Gastroesophageal sphincter (tissue), 3 donors: Measurements from ENCODE around the gene DDIT4.

ENCODE experiments used
- POLR2A ChIP-seq, 2 donors: fragments of 450-650 bp; IDR thresholded peaks; one replicate each; pipeline ENCODE4 v1.6.1; 2017; ENCODE audit warnings: antibody characterized with exemption in 2 of 2, mild to moderate bottlenecking in 2 of 2, moderate library complexity in 1 of 2
- POLR2AphosphoS5 ChIP-seq: sonication (generic); formaldehyde crosslinking; IDR thresholded peaks from one replicate; pipeline ENCODE4 v1.6.1; 2017; ENCODE audit warnings: antibody characterized with exemption
- TF ChIP-seq, protein P1 (sequence below), 4 experiments: fragments of 200-600 bp in 2 of 4; fragments of 450-650 bp in 2 of 4; sonication (generic) in 1 of 4; IDR thresholded peaks; one replicate each; pipeline ENCODE4 v1.5.1; 2017 to 2019; ENCODE audit warnings: antibody characterized with exemption in 4 of 4, mild to moderate bottlenecking in 2 of 4, moderate library complexity in 2 of 4

DNA sequence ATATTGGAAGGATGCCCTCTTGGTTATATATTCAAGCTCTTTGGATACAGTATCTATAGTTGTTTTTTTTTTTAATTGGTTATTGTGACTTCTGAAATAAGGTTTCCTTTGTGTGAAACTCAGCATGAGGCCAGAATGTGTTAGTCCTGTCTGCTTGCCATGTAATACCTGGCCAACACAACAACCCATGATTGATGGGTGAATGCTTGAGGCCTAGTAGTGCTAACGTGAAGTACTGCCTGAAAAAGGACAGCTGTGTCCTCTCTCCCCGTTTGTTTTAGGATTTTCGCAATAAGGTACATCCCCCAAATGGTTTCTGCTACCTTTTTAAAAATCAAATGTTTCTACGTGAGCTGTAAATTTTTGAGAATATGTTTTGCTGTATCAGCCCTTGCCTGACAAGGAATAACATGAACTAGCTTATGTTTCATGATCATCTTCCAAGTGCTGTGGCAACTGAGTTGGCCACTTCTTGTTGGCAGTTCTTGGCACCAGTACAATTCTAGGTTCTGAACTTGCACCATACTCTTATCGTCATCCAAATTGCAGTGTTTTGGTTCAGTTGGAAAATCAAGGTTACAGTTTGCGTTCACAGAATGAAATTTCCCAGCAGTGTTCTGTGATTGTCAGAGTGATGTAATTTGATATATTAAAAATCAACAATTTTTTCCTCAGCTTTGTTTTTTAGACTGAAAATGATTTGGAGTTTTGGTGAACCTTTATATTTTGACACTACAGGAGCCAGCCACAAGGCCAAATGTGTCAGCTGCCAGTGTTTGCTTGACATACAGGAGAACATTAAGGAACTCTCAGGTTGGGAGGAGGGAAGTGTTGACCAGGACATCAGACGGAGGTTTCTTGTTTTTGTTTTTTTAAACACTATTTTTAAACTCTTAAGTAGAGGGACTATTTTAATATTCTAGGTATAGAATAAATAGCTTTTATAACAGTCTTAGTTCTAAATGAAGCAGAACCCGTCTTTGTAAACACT lies 44.2 kb upstream of the DDIT4 start:
- TF ChIP-seq, protein P1, sequence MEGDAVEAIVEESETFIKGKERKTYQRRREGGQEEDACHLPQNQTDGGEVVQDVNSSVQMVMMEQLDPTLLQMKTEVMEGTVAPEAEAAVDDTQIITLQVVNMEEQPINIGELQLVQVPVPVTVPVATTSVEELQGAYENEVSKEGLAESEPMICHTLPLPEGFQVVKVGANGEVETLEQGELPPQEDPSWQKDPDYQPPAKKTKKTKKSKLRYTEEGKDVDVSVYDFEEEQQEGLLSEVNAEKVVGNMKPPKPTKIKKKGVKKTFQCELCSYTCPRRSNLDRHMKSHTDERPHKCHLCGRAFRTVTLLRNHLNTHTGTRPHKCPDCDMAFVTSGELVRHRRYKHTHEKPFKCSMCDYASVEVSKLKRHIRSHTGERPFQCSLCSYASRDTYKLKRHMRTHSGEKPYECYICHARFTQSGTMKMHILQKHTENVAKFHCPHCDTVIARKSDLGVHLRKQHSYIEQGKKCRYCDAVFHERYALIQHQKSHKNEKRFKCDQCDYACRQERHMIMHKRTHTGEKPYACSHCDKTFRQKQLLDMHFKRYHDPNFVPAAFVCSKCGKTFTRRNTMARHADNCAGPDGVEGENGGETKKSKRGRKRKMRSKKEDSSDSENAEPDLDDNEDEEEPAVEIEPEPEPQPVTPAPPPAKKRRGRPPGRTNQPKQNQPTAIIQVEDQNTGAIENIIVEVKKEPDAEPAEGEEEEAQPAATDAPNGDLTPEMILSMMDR (IDR thresholded peaks at IDR 0.05) = no peak
- TF ChIP-seq POLR2AphosphoS5 (peak; percentile 57), POLR2A (IDR thresholded peaks at IDR 0.05) (no peak)
